Hematopoietic multipotent progenitor cell treated with erythropoietin and hydrocortisone succinate and interleukin-3 and kit ligand, for 17 days (in vitro differentiated cells): Measurements from ENCODE around the gene CTDSP2.
"Not testable (repeated sequence)": the region's sequence is repeated elsewhere in the genome, so short reads cannot be mapped to it uniquely, and the experiment has no call there.

Experiments used
- DNase-seq: peaks from one replicate; pipeline ENCODE4 v3.0.0-alpha.2; 2015; ENCODE audit warnings: low spot score

Gene CTDSP2, protein sequence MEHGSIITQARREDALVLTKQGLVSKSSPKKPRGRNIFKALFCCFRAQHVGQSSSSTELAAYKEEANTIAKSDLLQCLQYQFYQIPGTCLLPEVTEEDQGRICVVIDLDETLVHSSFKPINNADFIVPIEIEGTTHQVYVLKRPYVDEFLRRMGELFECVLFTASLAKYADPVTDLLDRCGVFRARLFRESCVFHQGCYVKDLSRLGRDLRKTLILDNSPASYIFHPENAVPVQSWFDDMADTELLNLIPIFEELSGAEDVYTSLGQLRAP

DNA sequence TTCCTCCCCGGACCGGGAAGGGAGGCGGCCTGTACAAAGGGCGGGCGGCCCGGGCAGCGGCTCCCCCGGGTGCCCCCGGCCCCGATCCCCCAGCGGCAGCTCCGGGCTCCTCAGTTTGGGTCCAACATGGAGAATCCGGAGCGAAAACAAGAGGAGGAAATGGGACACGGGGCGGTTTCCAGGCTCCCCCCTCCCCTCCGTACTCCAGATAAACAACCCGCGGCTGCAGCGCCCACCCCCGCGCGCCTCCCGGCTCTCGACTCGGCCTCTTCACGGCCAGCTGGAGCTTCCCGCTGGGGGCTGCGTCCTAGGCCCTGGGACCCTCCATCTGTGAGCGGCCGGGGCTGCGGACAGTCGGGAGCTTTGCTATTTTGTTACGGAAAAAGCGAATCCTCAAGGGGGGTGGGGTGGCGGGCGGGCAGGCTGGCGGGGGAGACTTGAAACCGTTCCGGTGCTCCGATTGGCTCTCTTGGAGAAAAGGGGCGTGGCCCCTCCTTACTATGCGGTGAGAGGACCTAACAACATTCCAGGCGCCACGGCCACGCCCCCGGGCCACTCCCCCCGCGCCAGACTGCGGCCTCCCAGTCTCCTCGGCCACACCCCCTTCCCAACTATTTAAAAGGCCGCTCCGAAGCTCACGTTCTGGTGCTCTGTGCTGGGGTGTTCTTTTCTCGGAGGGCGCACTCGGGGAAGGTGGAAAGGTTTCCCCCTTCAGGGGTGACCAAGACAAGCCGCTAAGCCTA, at the start of gene CTDSP2:
Gene CTDSP2 (minus strand): TSS at position 153 of the 743 bp plus-strand sequence. CDS start 294 bp downstream, outside the sequence.
- DNase-seq, result peak; percentile 94

DNA sequence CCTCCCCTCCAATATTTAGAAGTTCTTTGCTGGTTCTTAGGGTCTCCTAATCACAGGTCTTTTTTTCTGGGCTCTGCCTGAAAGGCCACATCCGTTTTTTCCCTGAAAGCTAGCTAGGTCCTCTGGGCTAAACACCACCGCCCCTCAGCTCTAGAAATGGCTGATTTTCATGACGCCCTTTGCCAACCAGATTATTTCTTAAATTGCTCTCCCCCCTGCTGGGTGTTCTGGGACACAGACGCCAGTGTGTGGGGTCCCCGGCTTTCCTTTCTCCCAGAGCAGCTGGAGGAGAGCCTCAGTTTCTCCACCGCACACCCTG, 49.5 kb upstream of the CTDSP2 start:
- no peak for DNase-seq

DNA sequence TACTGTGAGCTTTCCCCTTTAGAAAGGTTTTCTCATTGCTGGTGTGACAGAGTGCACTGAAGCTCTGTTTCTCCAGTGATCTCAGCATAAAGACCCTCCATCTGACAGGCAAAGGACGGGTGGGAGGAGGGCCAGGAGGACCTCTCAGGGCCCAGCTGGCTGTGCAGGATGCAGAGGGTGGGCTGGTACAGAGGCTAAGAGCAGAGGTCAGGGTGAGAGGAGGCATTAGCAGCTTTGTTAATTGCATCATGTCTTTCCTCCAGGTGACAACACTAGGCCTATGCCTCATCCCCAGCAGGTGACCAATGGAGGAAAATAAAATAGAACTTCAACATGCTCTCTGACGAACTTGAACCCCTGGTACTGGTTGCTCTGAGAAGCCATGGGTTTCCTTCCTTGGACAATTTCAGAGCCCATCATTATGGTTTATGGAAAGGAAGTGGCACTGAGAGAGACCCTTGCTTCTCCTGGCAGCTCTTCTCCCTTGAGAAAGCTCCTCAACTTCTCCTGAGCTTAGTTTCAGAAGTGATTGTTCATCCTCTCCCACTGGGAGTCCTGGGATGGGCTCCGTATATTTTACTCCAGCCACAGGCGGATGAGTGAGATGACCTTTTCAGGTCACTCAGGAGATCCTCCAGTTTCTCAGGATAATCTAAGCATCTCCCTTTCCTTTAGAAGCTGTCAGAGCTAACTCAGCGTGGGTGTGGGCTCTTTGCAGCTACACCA, 49.0 kb upstream of the CTDSP2 start:
- no peak for DNase-seq

DNA sequence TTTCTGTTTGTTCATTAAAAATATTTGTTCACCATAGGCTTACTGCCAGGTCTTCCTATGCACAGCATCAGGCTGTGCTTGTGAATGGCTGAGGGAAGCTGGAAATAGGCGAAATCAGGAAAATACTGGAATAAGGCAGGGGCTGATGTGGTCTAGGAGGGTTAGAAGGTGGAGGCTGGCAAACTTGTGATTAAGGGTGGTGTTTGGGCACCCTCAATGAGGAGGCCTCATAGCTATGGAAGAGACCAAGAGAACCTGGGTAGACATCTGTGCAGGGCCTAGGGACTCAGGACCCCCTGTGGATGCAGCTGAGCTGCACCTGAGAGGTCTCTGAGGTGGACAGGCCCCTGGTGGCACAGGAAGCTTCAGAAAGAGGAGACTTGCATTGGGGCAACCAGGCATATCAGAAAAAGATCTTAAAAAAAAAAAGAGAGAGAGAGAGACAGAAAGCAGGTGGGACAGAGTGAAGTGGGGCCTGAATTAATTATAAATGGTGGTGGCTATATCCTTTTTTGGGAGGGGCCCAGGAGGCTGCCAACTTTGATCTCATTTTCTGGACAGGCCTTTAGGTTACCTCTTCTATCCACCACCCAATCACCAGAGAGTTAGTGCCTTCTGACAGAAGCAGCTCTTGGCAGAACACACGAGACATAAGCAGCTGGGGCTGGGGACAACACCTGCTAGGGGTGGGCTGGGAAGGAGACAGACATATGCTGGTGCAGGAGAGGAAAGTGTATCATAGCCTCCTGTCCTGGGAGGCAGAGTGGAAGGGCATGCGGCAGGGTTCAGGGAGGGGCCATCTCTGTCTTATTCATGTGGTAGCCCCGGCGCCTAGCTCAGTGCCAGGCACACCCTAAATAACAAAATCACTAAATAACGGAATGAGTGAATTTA, 48.1 kb upstream of the CTDSP2 start:
- no peak for DNase-seq

DNA sequence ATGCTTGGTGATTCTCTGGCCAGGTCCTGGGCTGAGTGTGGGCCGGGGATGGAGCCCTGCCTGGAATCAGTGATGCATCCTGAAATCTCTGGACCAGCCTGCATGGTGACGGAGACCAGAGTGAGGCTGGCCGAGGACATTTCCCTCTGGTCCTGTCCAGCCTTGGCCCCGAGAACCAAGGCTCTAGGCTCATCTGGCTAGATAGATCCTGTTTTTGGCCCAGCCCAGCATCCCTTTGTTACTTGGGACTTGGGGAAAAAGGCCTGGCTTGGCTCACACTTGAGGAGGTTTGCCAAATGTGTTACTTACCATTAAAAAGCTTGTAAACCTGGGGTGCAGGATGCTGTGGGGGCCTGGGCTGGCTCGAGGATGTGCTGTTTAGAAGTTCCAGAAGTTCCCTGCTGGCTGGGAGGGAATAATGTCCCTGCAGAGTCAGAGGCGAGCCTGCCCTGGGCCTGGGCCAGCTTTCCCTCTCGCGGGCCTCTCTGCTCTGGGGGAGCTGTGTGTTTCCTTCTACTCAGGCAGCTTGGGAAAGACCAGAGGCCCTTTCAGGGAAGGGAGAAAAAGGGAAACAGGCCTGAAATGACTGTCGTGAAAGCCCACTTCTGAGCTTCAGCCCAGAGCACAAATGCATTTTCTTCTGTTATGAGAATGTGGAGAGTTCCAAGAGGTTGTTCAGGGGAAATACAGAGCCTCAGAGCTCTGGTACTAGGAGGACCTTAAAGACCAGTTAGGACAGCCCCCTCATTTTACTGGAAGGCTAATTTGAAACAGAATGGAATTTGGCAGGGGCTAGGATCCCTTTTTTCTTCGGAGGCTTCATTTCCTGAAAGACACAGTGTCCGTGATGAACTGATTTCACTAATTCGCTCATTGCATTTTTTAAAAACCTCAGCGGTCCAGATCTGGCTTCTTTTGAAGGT, 47.2 kb upstream of the CTDSP2 start:
- DNase-seq, result no peak

DNA sequence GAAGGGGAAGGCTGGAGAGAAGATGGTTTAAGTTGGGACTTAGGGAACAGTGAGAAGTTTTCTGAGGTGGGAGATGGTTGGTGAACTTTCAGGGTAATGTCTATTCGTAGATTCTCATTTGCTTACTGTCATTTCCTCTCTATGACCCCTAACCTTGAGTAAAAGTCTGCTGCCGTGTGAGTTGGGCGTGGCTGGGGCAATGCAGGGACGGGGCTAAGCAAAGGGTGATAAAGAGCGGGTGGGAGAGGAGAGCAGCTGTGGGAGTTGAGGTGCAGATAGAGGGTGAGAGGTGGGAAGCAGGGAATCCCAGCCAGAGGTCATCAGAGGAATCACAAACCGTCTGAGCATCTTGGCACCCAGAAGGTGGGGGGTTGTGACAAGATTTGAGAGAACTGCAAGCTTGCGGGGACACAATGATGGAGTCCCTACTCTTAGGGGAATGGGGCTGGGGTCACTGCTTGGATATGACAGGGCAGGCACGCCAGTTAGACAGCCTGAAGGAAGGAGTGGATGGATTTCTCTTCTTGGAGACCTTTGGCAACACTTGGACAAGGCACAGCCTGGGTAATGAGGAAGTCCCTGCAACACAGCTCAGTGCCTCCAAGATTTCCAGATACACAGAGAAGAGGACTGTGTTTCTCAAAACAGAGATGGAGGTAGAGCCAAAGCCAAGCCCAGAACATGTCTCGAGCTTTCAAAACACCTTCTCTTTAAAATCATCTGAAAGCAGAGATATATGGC, 45.9 kb upstream of the CTDSP2 start:
- DNase-seq, result no peak

DNA sequence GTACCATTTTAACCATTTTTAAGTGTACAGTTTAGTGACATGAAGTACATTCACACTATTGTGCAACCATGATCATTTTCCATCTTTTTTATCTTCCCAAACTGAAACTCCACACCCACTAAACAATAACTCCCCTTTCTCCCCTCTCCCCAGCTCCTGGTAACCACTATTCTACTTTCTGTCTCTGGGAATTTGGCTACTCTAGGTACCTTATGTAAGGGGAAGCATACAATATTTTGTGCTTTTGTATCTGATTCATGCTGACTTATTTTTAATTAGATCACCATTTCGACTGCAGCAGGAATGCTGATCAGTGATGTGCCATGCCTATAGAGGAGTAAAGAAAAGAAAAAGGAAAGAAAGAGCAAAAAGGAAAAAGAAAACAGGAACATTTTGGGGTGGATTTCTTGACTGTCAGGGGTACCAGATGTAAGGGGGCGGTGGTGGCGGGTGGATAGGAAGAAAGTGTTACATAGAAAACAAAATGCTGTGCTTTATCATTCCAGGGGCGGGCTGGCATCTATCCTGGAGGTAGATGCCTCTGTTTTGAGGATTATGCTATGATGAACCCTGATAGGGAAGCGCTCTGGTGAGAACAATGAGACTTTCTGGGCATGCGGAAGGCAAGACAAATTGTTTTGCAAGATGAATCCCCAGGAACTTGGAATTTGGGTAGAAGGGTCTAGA, 45.2 kb upstream of the CTDSP2 start:
- no peak for DNase-seq

DNA sequence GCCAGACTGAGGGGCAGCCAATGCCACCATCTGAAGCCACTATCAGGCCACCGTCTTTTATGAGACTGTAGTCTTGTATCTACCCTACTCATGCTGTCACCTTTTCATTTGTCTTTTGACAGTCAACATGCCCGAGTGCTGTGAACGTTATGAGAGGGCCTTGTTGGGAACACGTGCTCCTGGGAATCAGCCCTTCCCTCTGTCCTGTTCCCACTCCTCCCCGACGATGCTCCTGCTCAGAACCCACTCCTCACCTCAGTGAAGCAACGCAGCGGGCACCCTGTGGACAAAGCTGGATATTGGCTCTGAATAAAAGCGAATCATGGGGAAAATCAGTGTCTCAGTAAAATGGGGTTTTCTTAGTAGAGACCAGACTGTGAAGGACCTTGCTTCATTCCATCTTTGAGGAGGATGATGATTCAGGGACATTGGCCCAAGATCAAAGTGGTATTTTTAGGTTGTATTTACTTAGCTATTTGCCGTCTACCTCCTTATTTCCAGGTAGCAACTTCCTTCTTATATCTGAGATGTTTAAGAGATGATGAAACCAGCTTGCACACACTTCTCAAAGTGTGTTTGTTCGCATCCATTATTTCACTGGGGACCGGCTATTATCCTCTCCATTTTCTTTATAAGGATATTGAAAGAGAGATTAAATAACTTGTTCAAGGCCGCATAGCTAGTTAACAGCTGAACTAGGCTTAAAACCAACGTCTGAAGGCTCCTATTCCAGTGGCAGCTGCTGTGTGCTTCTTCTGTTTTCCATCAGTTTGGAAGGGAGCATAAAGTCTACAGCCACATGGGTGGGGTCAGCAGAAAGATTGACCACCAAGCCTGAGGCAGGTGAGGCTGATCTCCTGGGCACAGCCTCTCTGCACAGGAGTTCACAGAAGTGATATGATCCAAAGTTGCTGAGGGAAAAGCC, 43.9 kb upstream of the CTDSP2 start:
- no peak for DNase-seq

DNA sequence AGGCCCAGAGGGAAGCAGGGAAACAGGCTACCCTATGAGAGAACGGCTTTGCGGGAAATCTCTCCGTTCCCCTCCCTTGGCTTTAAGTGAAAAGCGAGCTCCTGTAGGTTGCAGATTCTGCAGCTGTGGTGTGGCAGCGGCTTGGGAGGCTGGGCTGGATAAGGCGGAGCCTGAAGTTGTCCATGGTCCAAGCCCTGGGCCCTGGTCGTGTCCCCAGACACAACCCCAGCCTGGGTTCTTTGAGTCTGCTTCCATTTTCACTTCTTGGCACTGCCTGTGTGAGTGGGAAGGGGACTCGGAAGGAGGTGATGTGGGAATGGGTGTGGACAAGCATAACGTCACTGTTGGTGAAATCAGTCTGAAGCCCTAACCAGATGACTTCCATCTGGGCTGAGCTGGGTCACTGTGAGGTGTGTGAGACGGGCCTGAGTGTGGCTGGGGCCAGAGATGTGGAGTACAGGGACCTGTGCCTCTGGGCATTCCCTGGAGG, 43.0 kb upstream of the CTDSP2 start:
- DNase-seq, result no peak

DNA sequence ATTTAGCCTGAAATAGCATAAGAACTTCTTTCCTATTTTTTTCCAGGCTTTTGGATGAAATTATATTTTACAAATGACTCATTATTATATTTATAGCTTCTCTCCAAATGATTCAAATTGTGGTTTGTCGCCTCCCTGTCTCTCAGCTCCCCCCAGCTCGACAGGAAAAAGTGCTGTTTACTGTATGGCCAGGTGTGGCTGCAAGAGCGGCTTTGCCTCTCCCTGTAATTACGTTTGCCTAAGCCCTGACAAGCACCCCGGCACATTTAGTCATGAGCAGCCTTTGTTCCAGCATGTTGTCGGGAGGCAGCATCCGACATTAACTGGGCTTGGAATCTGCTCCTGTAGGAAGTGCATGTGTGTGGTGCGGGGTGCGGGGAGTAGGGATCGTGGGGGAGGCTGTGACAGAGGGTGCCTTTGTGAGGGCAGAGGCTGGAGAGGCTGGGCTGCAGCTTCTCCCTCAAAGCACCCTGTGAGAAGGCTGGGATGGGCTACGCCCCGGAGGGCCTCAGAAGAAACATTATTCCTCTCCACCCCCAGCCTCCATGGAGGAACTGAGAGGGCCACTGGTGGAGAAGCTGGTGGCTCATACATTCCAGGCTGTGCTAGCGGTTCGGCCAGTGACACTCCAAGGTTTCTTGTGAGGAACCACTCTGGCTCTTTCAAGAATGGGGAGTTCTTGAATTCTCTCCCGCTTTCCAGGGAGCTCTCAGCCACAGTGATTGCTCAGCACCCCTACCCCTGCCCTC, 42.1 kb upstream of the CTDSP2 start:
- no peak for DNase-seq

DNA sequence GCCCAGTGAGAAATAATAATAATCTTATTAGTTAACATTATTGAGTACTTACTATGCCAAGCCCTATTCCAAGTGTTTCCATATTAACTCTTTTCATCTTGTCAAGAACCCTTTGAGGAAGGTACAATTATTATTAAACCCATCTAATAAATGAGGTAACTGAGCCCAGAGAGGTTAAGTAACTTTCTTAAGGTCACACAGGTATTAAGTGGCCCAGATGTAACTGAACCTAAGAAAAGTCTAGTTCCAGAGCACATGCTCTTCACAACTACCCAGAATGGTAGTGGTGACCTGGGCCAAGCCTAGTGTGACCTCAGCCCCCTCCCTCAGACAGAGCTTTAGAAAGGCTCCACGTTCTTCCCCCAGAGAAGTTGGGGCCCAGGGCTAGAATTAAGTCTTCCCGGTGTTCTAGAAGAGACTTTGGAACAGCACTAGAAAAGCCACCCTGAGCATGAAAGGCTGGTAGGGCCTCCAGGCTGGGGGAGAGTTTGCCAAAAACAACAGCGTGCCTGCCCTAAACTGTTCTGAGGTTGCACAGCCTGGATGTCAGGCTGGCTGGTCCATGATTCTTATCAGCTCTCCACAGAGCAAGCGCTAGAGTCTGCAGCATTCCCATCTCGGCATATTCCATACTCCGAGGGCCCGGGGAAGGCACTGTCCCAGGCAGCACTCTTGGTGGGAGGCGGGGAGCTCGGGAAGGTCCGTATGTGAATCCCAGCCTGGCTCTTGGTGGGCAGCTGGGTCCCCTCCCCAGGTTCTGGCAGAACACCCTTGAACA, 41.3 kb upstream of the CTDSP2 start:
- DNase-seq, result no peak

DNA sequence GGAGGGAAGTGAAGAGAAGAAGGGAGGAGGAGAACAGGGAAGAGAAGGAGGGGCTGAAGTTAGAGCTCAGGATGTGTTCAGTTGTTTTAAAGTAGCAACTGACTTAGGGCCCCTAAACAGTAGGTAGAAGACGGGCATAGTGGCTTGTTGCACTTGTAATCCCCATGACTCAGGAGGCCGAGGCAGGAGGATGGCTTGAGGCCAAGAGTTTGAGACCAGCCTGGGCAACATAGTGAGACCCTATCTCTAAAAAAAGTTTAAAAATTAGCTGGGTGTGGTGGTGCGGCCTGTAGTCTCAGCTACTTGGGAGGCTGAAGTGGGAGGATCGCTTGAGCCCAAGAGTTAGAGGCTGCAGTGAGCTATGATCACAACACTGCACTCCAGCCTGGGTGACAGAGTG, 40.4 kb upstream of the CTDSP2 start:
- DNase-seq, result not testable (repeated sequence)

DNA sequence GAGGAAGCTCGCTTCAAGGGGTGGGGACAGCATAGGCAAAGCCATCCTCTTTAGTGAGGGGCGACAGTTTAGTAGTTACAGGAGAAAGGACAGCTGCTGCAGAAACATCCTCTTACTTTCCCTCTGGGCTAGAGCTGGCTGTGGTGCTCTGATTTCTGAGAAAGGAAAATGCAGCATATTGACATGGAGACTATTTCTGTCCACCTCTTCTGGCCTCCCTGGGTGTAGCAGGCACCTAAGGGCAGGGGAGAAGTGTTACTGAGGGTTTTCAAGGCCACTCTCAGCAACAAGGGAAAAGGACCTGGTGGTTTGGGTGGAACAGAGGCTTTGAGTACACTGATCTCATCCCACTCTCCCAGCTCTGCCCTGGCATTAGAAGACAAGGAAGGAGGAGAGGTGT, 40.0 kb upstream of the CTDSP2 start:
- no peak for DNase-seq

DNA sequence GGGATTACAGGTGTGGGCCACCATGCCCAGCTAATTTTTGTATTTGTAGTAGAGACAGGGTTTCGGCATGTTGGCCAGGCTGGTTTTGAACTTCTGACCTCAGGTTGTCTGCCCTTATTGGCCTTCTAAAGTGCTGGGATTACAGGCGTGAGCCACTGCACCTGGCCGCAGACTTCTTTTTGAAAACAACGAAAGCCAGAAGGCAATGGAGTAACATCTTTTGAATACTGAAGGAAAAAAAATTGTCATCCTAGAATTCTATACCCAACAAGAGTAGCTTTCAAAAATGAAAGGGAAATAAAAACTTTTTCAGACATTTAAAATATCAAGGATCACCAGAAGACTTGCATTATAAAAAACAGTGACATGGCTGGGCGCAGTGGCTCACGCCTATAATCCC, 38.7 kb upstream of the CTDSP2 start:
- no peak for DNase-seq

DNA sequence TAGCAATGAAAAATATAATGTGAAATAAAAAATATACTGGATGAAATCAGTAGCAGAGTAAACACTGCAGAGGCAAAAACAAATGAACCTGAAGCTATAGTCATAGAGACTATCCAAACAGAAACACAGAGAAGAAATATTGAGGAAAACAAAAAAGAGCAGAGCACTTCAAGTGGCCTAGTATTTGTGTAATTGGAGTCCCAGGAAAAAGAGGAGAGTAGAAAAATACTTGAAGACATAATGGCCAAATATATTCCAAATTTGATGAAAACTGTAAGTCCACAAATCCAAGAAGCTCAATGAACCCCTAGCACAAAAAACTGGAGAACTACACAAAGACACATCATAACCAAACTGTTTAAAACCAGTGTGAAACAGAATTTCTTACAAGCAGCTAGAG, 37.2 kb upstream of the CTDSP2 start:
- DNase-seq, result no peak

DNA sequence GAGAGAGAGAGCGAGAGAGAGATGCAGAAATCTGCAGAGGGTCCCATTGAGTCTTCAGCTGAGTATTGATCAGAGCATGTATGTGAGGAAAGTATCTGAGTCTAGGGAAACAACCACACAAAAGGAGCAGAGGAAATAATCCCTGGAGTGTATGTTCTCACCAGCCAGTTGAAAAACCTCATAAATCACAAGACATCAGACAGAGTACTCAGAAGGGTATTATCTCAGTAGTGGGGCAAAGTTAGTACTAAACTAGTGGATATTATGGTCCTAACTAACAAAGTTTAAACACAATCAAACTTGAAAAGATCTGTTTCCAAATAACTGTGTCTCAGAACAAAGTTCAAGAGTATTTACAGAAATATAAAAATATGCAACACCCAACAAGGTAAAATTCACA, 36.5 kb upstream of the CTDSP2 start:
- no peak for DNase-seq

DNA sequence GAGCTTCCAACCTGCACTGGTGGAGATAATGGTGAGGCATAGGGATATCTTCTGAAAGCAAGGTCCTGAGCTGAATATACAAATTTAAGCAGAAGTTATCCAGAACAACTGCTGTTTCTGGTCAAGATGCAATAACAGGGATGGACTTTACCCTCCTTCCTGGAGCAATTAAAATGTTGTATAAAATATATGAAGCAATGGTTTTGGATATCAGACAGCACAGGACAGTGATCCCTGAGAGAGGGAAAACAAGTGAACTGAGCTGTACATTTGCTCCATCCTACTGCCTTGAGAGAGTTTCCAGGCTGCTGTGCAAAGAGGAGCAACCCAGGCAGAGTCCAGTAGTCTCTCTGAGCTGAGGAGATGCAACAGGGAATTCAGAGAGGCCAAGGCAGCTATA, 36.0 kb upstream of the CTDSP2 start:
- DNase-seq, result no peak
